Upper lobe of left lung (tissue), 4 donors: ENCODE data around the gene LHFPL3.

Source experiments
- CTCF ChIP-seq, 6 experiments: fragments of 450-650 bp in 4 of 6; fragments of 200-600 bp in 2 of 6; sonication (generic) in 2 of 6; IDR thresholded peaks; one replicate each; pipeline ENCODE4 v1.5.1; 2016 to 2019; ENCODE audit warnings: antibody characterized with exemption in 6 of 6
- POLR2AphosphoS5 ChIP-seq, 2 donors: sonication (generic); formaldehyde crosslinking; IDR thresholded peaks; one replicate each; pipeline ENCODE4 v1.5.1; 2017; ENCODE audit warnings: antibody characterized with exemption in 2 of 2

GRCh38 chr7:104805449-104806317, 477.3 kb downstream of the LHFPL3 start:
- TF ChIP-seq POLR2AphosphoS5 (IDR thresholded peaks at IDR 0.05) (no peak), CTCF (IDR thresholded peaks at IDR 0.05) (no peak)
